ENCODE measurements around the gene LRIG1. TPM values are rescaled to one million over a fixed set of nuclear protein-coding genes. Genes with fewer than 3 reads are reported as not detected.
A peak's percentile ranks its signal among the peaks of the same experiment; 100 is the strongest.

The LRIG1 gene
- total and polyA plus RNA-seq, 2 donors (not counting 1 experiment from before 2014, with no cell fraction given) = 27.9 to 104 TPM

DNA sequence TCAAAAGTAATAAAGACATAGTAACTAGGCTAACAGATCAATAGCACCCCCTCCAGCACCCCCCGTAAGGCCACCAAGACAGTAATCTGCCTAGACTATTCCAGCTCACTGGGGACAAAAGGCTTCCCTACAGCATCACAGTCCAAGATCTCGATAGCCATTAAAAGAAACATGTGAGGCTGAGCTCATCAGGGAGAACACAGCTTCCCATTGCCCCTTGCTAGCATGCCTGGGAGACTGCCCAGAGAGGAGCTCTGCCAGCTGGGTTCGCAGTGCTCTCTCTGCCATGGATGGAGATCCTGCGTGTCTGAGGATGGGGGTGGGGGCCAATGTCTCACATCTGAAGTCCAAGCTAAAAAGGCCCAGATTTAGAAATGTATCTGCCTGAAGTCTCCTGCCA lies 17.8 kb downstream of the LRIG1 start:
- H4K20me1 ChIP-seq (ENCODE audit: control insufficient read depth, extremely low read depth, insufficient read depth, low read length) = no peaks in the 10 kb centered on the region
- TF ChIP-seq, protein P1, sequence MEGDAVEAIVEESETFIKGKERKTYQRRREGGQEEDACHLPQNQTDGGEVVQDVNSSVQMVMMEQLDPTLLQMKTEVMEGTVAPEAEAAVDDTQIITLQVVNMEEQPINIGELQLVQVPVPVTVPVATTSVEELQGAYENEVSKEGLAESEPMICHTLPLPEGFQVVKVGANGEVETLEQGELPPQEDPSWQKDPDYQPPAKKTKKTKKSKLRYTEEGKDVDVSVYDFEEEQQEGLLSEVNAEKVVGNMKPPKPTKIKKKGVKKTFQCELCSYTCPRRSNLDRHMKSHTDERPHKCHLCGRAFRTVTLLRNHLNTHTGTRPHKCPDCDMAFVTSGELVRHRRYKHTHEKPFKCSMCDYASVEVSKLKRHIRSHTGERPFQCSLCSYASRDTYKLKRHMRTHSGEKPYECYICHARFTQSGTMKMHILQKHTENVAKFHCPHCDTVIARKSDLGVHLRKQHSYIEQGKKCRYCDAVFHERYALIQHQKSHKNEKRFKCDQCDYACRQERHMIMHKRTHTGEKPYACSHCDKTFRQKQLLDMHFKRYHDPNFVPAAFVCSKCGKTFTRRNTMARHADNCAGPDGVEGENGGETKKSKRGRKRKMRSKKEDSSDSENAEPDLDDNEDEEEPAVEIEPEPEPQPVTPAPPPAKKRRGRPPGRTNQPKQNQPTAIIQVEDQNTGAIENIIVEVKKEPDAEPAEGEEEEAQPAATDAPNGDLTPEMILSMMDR (conservative IDR thresholded peaks at IDR 0.05 in 1 of 2, IDR thresholded peaks at IDR 0.05 in 1 of 2; ENCODE audit: low read depth in 1 of 2, low read length in 2 of 2) = no peak
- TF ChIP-seq EZH2 (IDR thresholded peaks at IDR 0.05; ENCODE audit: low read length, missing control alignments) = no peak
- H3K9ac ChIP-seq (ENCODE audit: insufficient read depth, low read length) = no peak overlapping the region
- no peaks in the 10 kb centered on the region for H3K27me3 ChIP-seq (ENCODE audit: control insufficient read depth, insufficient read depth, low read length)
- H3K27ac ChIP-seq (ENCODE audit: insufficient read depth, low read length) = peak overlapping the region; percentile 55
- DNase-seq (ENCODE audit: low read depth in 2 of 2) = peak; percentile 86 to 87
- H3K4me3 ChIP-seq (replicated peaks in 1 of 4; ENCODE audit: control extremely low read depth in 1 of 4, insufficient read depth in 1 of 4, low read depth in 3 of 4, low read length in 4 of 4) = peak overlapping the region in 1 of 4 experiments; percentile 23
- no peak overlapping the region for H2AFZ ChIP-seq (ENCODE audit: low read length)
- H3K4me2 ChIP-seq (ENCODE audit: extremely low read depth, insufficient read depth, low read length) = peak overlapping the region; percentile 81
- no peaks in the 10 kb centered on the region for H3K36me3 ChIP-seq (ENCODE audit: control insufficient read depth, insufficient read depth, low read length)
- H3K4me1 ChIP-seq (ENCODE audit: control insufficient read depth, extremely low read depth, insufficient read depth, low read length) = peaks cover 41% of the 10 kb centered on the region
- H3K79me2 ChIP-seq (ENCODE audit: control insufficient read depth, insufficient read depth, low read length) = peaks cover 44% of the 10 kb centered on the region
- no peaks in the 10 kb centered on the region for H3K9me3 ChIP-seq (ENCODE audit: control insufficient read depth, insufficient read depth, low read depth, low read length)

- Histone ChIP-seq H3K4me3 (replicated peaks in 1 of 4; ENCODE audit: control extremely low read depth in 1 of 4, insufficient read depth in 1 of 4, low read depth in 3 of 4, low read length in 4 of 4) (peak overlapping the region in 1 of 4 experiments; percentile 25), H3K9me3 (ENCODE audit: control insufficient read depth, insufficient read depth, low read depth, low read length) (no peaks in the 10 kb centered on the region), H3K9ac (ENCODE audit: insufficient read depth, low read length) (no peak overlapping the region), H2AFZ (ENCODE audit: low read length) (no peak overlapping the region), H3K27me3 (ENCODE audit: control insufficient read depth, insufficient read depth, low read length) (no peaks in the 10 kb centered on the region), H3K27ac (ENCODE audit: insufficient read depth, low read length) (peak overlapping the region; percentile 26), H3K4me2 (ENCODE audit: extremely low read depth, insufficient read depth, low read length) (peak overlapping the region; percentile 85), H3K79me2 (ENCODE audit: control insufficient read depth, insufficient read depth, low read length) (peaks cover 42% of the 10 kb centered on the region), H3K36me3 (ENCODE audit: control insufficient read depth, insufficient read depth, low read length) (no peaks in the 10 kb centered on the region), H3K4me1 (ENCODE audit: control insufficient read depth, extremely low read depth, insufficient read depth, low read length) (peaks cover 36% of the 10 kb centered on the region), H4K20me1 (ENCODE audit: control insufficient read depth, extremely low read depth, insufficient read depth, low read length) (no peaks in the 10 kb centered on the region)
- DNase-seq (ENCODE audit: low read depth in 2 of 2) = no peak
- no peak for TF ChIP-seq EZH2 (IDR thresholded peaks at IDR 0.05; ENCODE audit: low read length, missing control alignments)
- TF ChIP-seq, protein P1 (conservative IDR thresholded peaks at IDR 0.05 in 1 of 2, IDR thresholded peaks at IDR 0.05 in 1 of 2; ENCODE audit: low read depth in 1 of 2, low read length in 2 of 2) = no peak
These were observed 18.8 kb downstream of the LRIG1 start for GRCh38 chr3:66482018-66482404.

- DNase-seq (ENCODE audit: low read depth in 2 of 2) = peak; percentile 52 to 87
- peaks cover 41% of the 10 kb centered on the region for H3K79me2 ChIP-seq (ENCODE audit: control insufficient read depth, insufficient read depth, low read length)
These were observed 19.5 kb downstream of the LRIG1 start for GRCh38 chr3:66481071-66482017.

More at GRCh38 chr3:66481071-66482017, 19.5 kb downstream of the LRIG1 start:
- TF ChIP-seq, protein P1 (conservative IDR thresholded peaks at IDR 0.05 in 1 of 2, IDR thresholded peaks at IDR 0.05 in 1 of 2; ENCODE audit: low read depth in 1 of 2, low read length in 2 of 2) = no peak
- TF ChIP-seq EZH2 (IDR thresholded peaks at IDR 0.05; ENCODE audit: low read length, missing control alignments) = no peak
- Histone ChIP-seq H2AFZ (ENCODE audit: low read length) (no peak overlapping the region), H3K36me3 (ENCODE audit: control insufficient read depth, insufficient read depth, low read length) (no peaks in the 10 kb centered on the region), H3K4me3 (replicated peaks in 1 of 4; ENCODE audit: control extremely low read depth in 1 of 4, insufficient read depth in 1 of 4, low read depth in 3 of 4, low read length in 4 of 4) (peak overlapping the region in 2 of 4 experiments; percentile 18 to 25), H3K9ac (ENCODE audit: insufficient read depth, low read length) (no peak overlapping the region), H3K27me3 (ENCODE audit: control insufficient read depth, insufficient read depth, low read length) (no peaks in the 10 kb centered on the region), H3K4me1 (ENCODE audit: control insufficient read depth, extremely low read depth, insufficient read depth, low read length) (peaks cover 35% of the 10 kb centered on the region), H3K4me2 (ENCODE audit: extremely low read depth, insufficient read depth, low read length) (peak overlapping the region; percentile 85), H3K9me3 (ENCODE audit: control insufficient read depth, insufficient read depth, low read depth, low read length) (no peaks in the 10 kb centered on the region), H3K27ac (ENCODE audit: insufficient read depth, low read length) (peak overlapping the region; percentile 26), H4K20me1 (ENCODE audit: control insufficient read depth, extremely low read depth, insufficient read depth, low read length) (no peaks in the 10 kb centered on the region)
